Suppressor macrophage (primary cell): ENCODE results near the gene TUBGCP3.
"Not testable (repeated sequence)": the region's sequence is repeated elsewhere in the genome, so short reads cannot be mapped to it uniquely, and the experiment has no call there.

ENCODE experiments used
- DNase-seq, 4 experiments: peaks; one replicate each; pipeline ENCODE4 v3.0.0-alpha.2; 2020 to 2022

Gene TUBGCP3

GRCh38 chr13:112576191-112576590, 11.8 kb downstream of the TUBGCP3 start:
- no peak for DNase-seq

DNA sequence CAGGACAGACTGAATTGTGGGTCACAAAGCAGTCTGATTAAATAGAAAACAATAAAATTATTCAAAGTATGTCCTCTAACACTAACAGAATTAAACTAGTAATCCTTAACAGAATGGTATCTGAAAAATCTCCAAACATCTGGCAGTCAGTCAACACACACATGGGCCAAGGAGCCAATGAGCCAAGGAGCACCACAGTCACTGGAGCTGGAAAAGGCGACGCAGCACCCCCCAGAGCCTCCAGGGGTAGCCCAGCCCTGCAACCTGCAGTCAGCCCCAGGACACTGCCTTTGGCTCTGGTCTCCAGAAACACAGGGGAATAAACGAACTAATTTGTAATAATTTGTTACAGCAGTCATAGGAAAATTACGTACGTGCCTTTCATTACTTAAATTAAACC, 12.3 kb downstream of the TUBGCP3 start:
- peak in 1 of 4 experiments; percentile 19 for DNase-seq

- peak; percentile 32 to 65 (median 61) for DNase-seq
Measured at GRCh38 chr13:112574834-112575613, 12.9 kb downstream of the TUBGCP3 start.

GRCh38 chr13:112574416-112574815, 13.5 kb downstream of the TUBGCP3 start:
- peak in 1 of 4 experiments; percentile 9 for DNase-seq

DNA sequence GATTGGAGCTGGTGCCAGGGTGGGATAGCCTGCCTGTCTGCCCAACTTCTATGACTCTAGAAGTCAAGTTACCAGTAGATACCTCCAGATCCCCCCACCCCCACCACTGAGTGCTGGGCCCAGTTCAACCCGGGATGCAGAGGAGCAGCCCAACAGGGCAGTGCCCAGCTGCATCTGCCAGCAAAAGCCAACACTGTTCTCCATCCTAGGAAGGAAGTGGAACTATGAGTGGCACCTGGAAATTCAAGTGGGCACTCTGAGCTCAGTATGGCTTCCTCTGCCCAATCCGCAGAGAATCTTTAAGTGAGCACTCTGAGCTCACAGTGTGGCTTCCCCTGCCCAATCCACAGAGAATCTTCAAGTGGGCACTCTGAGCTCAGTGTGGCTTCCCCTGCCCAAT, 14.2 kb downstream of the TUBGCP3 start:
- DNase-seq = peak in 1 of 4 experiments; percentile 5

- DNase-seq = no peak
Measured at GRCh38 chr13:112572366-112572765, 15.6 kb downstream of the TUBGCP3 start.

- DNase-seq = no peak
Measured at GRCh38 chr13:112569821-112570220, 18.1 kb downstream of the TUBGCP3 start.

DNA sequence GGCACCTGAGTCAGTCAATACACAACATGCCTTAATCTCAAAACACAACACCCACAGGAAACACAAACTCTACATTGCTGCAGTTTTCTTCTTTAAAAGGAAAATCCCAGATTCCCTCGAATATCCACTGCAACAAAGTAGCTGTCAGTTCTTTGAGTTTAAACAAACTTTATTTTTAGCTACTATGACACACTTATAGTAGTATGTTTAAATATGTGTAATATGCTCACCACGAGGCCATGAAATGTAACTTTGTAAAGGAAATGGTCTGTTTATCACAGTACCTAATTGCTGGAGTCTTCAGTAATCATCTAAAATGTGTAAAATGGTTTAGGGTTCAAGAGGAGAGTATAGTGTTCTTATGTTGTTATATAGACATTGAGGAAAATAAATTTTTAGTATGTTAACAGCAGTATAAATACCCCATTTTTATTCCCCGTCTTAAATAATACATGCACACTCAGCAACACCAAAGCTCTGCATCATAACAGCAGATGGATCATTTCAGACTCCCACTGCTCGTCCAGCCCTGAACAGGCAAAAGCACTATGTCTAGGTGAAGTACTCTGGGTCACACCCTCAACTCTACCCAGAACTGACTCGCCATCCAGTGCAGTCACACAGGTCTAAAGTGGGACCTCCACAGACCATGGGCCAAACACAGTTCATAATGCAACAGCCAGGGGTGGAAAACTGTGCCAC, 20.6 kb downstream of the TUBGCP3 start:
- no peak for DNase-seq

- no peak for DNase-seq
Measured at GRCh38 chr13:112562786-112563383, 25.1 kb downstream of the TUBGCP3 start.

DNA sequence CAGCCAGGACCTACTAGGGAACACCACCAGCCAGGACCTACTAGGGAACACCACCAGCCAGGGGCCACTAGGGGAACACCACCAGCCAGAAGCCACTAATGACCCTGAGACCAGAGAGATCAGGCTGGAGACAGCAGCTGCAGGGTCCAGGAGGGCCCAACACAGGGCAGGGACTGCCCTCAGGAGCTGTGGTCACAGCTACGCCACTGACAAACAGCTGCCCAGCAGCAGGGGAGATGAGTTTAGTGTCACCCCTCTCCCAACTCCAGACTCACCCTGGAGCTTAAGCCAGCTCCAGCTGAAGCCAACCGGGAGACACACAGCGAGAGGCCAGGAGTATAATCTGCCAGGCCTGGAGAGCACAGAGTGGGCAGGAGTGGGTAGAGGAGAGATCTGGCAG, 25.7 kb downstream of the TUBGCP3 start:
- no peak for DNase-seq

GRCh38 chr13:112561478-112561877, 26.5 kb downstream of the TUBGCP3 start:
- no peak for DNase-seq

DNA sequence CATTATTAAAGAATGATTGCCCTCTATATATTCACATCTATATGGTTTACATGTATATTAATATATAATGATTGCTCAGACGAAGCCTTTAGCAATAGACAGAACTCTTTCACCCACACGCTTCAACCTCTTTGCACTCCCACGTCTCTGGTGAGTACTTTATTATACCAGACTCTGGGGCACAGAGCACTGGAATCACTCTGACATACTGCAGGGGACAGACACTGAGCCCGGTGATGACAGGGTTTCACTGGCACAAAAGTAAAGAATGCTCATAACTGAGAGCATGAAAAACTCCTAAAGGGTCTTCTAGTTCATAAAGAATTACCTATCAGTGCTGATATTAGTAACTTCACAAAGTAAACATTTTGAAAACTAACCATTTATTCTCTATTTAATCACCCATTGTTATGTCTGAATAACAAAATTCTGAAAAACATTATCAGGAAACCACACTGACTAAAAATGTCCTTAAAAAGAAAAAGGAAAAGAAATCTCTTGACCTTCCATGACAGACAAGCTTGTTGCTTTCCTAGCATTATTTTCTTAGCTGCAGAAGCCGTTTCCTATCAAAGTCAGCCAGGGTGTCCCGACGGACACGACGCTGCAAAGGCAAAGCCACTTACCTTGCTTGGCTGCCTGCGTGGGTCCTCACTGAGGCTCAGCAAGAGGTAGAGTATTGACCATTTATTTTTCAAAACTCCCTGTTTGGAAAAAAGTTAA, 29.1 kb downstream of the TUBGCP3 start:
- DNase-seq = peak in 1 of 4 experiments; percentile 7

DNA sequence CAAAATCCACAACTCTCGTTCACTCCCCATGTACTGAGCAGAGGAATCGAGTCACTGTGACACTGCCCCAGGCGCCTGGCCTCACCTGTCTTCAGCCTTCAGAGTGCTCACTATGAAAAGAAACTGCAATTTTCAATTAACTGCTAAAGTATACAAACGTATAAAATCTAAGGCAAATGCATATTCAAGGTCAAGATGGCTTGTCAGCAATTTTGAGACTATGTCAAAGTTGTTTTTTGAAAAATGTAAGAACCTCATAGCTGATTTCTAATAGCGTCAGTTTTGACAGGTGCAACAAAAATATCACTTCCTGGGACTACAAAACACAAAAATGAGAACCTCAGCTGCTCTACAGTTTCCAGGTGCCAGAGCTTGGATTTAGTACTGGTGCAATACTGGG, 31.4 kb downstream of the TUBGCP3 start:
- DNase-seq = no peak

DNA sequence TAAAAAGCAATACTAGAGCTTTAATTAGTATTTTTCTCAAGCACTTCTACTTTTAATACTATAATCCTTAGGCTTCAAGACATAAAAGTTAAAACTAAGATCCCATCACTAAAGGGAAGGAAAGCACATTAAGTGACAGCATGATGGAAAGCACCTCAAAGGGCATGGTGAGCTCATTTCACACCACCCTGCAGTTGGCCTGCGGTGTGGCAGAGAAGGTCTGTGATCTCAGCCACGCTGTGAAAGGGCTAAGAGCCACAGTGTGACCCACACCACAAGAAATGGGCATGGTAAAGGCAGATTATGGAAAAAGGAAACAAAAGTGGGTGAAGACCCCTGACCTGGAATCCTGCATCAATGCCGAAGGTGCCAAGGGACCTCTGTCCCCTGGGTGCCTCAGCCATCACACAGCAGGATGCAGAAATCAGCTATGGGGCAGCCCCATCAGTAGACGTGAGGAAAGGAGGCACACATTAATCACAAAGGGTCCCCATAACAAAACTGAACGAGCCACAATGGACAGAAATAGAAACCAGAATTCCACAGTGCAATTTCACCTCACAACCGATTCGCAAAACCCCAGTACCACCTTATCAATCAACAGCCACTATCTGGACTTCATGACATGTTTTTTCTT, 33.6 kb downstream of the TUBGCP3 start:
- no peak for DNase-seq

GRCh38 chr13:112548975-112549374, 39.0 kb downstream of the TUBGCP3 start:
- DNase-seq = not testable (repeated sequence)

DNA sequence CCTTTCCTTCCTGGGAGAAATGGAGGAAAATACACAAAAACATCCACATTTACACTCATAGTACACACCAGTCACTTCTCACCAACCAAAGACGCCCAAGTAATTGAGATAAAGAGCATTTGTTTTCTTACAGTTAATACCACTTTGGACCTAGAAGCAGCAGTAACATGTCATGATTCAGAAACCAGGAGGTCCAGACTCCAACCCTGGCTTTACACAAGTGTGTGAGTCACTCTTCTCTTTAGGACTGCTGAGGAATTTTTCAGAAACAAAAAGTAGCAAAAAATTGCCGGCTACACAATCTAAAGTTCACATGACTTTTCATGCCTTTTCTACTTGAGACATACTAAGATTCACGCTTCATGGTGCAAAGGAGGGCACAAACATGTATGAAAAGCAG, 42.1 kb downstream of the TUBGCP3 start:
- peak in 2 of 4 experiments; percentile 3 to 14 for DNase-seq

GRCh38 chr13:112532837-112533745, 54.9 kb downstream of the TUBGCP3 start:
- no peak for DNase-seq

GRCh38 chr13:112531263-112531794, 56.6 kb downstream of the TUBGCP3 start:
- no peak for DNase-seq

DNA sequence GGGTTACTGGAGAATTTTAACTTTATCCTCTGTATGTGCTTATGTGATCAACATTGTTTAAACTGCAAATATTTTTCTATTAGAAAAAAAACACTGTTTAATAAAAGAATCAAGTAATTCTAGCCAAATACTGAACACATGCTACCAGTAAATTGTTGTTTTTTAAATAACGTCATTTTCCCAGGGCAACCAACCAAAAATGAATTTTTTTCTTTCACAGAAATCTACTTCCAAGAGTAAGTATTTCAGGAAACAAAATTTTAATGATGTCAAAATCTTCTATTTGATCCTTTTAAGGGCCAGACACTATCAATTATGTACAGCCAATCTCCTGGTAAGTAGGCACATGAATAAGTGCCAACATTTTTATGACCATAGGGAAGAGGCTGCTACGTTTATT, 57.1 kb downstream of the TUBGCP3 start:
- no peak for DNase-seq

- no peak for DNase-seq
Measured at GRCh38 chr13:112529216-112529615, 58.7 kb downstream of the TUBGCP3 start.
